Stimulated activated CD4-positive, alpha-beta T cell treated with anti-CD3 and anti-CD28 coated beads, Interleukin-4, amount 100 ng/mL, for 1 hour (primary cell): ENCODE data around the gene CCDC8.
"Not testable (repeated sequence)": the region's sequence is repeated elsewhere in the genome, so short reads cannot be mapped to it uniquely, and the experiment has no call there.

Source experiments
- DNase-seq: peaks from one replicate; pipeline ENCODE4 v3.0.0-alpha.2; 2020

CCDC8 gene

GRCh38 chr19:46376241-46377153, 36.9 kb downstream of the CCDC8 start:
- DNase-seq, result no peak

- not testable (repeated sequence) for DNase-seq
These were observed 37.8 kb downstream of the CCDC8 start for GRCh38 chr19:46375476-46376067.

- DNase-seq, result no peak
These were observed 38.6 kb downstream of the CCDC8 start for GRCh38 chr19:46374536-46375475.

- DNase-seq, result no peak
These were observed 39.6 kb downstream of the CCDC8 start for GRCh38 chr19:46373491-46374359.

GRCh38 chr19:46372901-46373490, 40.4 kb downstream of the CCDC8 start:
- no peak for DNase-seq

- no peak for DNase-seq
These were observed 41.9 kb downstream of the CCDC8 start for GRCh38 chr19:46371371-46371901.

GRCh38 chr19:46369817-46370216, 43.5 kb downstream of the CCDC8 start:
- DNase-seq, result no peak

GRCh38 chr19:46368116-46368515, 45.2 kb downstream of the CCDC8 start:
- DNase-seq, result no peak

- no peak for DNase-seq
These were observed 45.9 kb downstream of the CCDC8 start for GRCh38 chr19:46367426-46367825.

- no peak for DNase-seq
These were observed 46.6 kb downstream of the CCDC8 start for GRCh38 chr19:46366620-46367292.

GRCh38 chr19:46365561-46365960, 47.8 kb downstream of the CCDC8 start:
- DNase-seq, result no peak

GRCh38 chr19:46364359-46364758, 49.0 kb downstream of the CCDC8 start:
- DNase-seq, result no peak

- no peak for DNase-seq
These were observed 51.4 kb downstream of the CCDC8 start for GRCh38 chr19:46361915-46362314.
